B cell (primary cell): ENCODE results near the gene SEMA3F. TPM values are rescaled to one million over a fixed set of nuclear protein-coding genes. Genes with fewer than 3 reads are reported as not detected.

Experiments used
- ATAC-seq: fragments of 200-7000 bp; cut with Tn5 transposase; one replicate; pipeline ENCODE4 v1.10.0; 2021; ENCODE audit warnings: low read depth, mild to moderate bottlenecking, moderate number of reproducible peaks, moderate library complexity
- CTCF ChIA-PET: fragments of 350-600 bp; sonication (Branson Sonifier 250); formaldehyde crosslinking; loops from one replicate; lab custom pipeline; 2021; ENCODE audit warnings: antibody characterized with exemption, inconsistent platforms; lab: Charles Lee
- POLR2A ChIA-PET: fragments of 350-600 bp; sonication (Branson Sonifier 250); formaldehyde crosslinking; loops from one replicate; lab custom pipeline; 2021; ENCODE audit warnings: antibody characterized with exemption; lab: Charles Lee
- DNase-seq: peaks from one replicate; pipeline ENCODE4 v3.0.0; 2013
- H2AFZ ChIP-seq: 2 replicates; pipeline ENCODE4 v1.6.1; 2012; ENCODE audit warnings: mild to moderate bottlenecking, low read depth, low read length; ENCODE audit not compliant: insufficient read depth, poor library complexity, severe bottlenecking
- H3K27ac ChIP-seq, 2 donors: 1 replicate in 1 of 2; 2 replicates in 1 of 2; pipeline ENCODE4 v1.5.1; 2012 to 2013; ENCODE audit warnings: low read length in 2 of 2, mild to moderate bottlenecking in 2 of 2, moderate library complexity in 1 of 2
- H3K27me3 ChIP-seq, 4 experiments: fragments of 200-600 bp in 1 of 4; sonication (generic) in 1 of 4; replicated peaks in 1 of 4; 1 replicate in 2 of 4; 2 replicates in 2 of 4; pipeline versions ENCODE4 v1.6.1 to v1.7.0; 2013 to 2016; ENCODE audit warnings: low read length in 3 of 4, mild to moderate bottlenecking in 2 of 4, mixed read lengths in 1 of 4, moderate library complexity in 1 of 4; ENCODE audit not compliant: insufficient read depth in 4 of 4, control insufficient read depth in 3 of 4; ENCODE audit errors: control extremely low read depth in 1 of 4
- H3K36me3 ChIP-seq, 2 experiments: replicated peaks in 1 of 2; 1 replicate in 1 of 2; 2 replicates in 1 of 2; pipeline versions ENCODE4 v1.6.1 to v1.7.1; 2013; ENCODE audit warnings: low read length in 1 of 2; ENCODE audit not compliant: insufficient read depth in 2 of 2, control insufficient read depth in 1 of 2; ENCODE audit errors: control extremely low read depth in 1 of 2, extremely low read depth in 1 of 2
- H3K4me1 ChIP-seq, 2 donors: fragments of 200-600 bp in 1 of 2; sonication (generic) in 1 of 2; 1 replicate in 1 of 2; 2 replicates in 1 of 2; pipeline versions ENCODE4 v1.5.1 to v1.6.1; 2013 to 2017; ENCODE audit warnings: low read length in 2 of 2; ENCODE audit not compliant: control insufficient read depth in 2 of 2, insufficient read depth in 2 of 2
- H3K4me2 ChIP-seq: replicated peaks from 2 replicates; pipeline ENCODE3; 2012; ENCODE audit warnings: mild to moderate bottlenecking, low read depth, low read length; ENCODE audit not compliant: poor library complexity, severe bottlenecking
- H3K4me3 ChIP-seq, 5 experiments: fragments of 200-600 bp in 1 of 5; sonication (generic) in 1 of 5; 1 replicate in 3 of 5; 2 replicates in 2 of 5; pipeline versions ENCODE4 v1.5.1 to v1.7.0; 2011 to 2016; ENCODE audit warnings: low read length in 4 of 5, mild to moderate bottlenecking in 4 of 5, low read depth in 2 of 5, control low read depth in 1 of 5, moderate library complexity in 1 of 5; ENCODE audit not compliant: insufficient read depth in 1 of 5; ENCODE audit errors: control extremely low read depth in 1 of 5, extremely low read depth in 1 of 5
- H3K79me2 ChIP-seq: fragments of 200-600 bp; sonication (generic); one replicate; pipeline ENCODE4 v1.6.0; 2016; ENCODE audit warnings: low read length; ENCODE audit not compliant: control insufficient read depth, insufficient read depth
- H3K9ac ChIP-seq: fragments of 200-600 bp; sonication (generic); 2 replicates; pipeline ENCODE4 v1.6.1; 2017; ENCODE audit warnings: mild to moderate bottlenecking, low read length, moderate library complexity
- H3K9me3 ChIP-seq, 3 donors: one replicate each; pipeline versions ENCODE4 v1.6.1 to v1.7.1; 2013; ENCODE audit warnings: low read length in 2 of 3; ENCODE audit not compliant: control insufficient read depth in 2 of 3, insufficient read depth in 1 of 3; ENCODE audit errors: control extremely low read depth in 1 of 3
- H4K20me1 ChIP-seq: 2 replicates; pipeline ENCODE4 v1.6.0; 2012; ENCODE audit warnings: mild to moderate bottlenecking, low read length; ENCODE audit not compliant: insufficient read depth, control insufficient read depth, poor library complexity, severe bottlenecking
- H3K27ac Mint-ChIP-seq: one replicate; pipeline ENCODE4 v1.8.0; 2021; ENCODE audit warnings: mixed read lengths
- H3K27me3 Mint-ChIP-seq: one replicate; pipeline ENCODE4 v1.8.0; 2021; ENCODE audit warnings: mixed read lengths
- H3K4me1 Mint-ChIP-seq: one replicate; pipeline ENCODE4 v1.8.0; 2021; ENCODE audit warnings: mixed read lengths
- H3K4me3 Mint-ChIP-seq: one replicate; pipeline ENCODE4 v1.8.0; 2021; ENCODE audit warnings: mixed read lengths
- H3K9me3 Mint-ChIP-seq: one replicate; pipeline ENCODE4 v1.8.0; 2022; ENCODE audit warnings: mixed read lengths; ENCODE audit not compliant: insufficient read depth
- CTCF ChIP-seq: fragments of 200-600 bp; IDR thresholded peaks from one replicate; pipeline ENCODE4 v1.8.0; 2022; ENCODE audit warnings: antibody characterized with exemption, mild to moderate bottlenecking
- EZH2 ChIP-seq: IDR thresholded peaks from 2 replicates; pipeline ENCODE4 v1.6.1; 2012; ENCODE audit warnings: borderline replicate concordance, low read depth, mild to moderate bottlenecking, moderate library complexity, low read length; ENCODE audit not compliant: insufficient read depth, poor library complexity, severe bottlenecking
- WGBS: methylation state at CpG from one replicate; pipeline ENCODE4 v1.1.5; 2013; ENCODE audit warnings: missing lambda C conversion rate; ENCODE audit not compliant: insufficient coverage; 5-methylcytosine and 5-hydroxymethylcytosine counted together
- intact Hi-C: fragments of 100-400 bp; cut with micrococcal nuclease; formaldehyde crosslinking; loops from one replicate; pipeline ENCODE4 v1.10.0; 2022
- polyA plus RNA-seq: library from polyadenylated mRNA; depleted of rRNA; stranded (reverse); fragments of >200 nt; gene quantifications from 2 replicates; pipeline ENCODE4 v1.2.3, GENCODE V29; 2012
- total RNA-seq, 2 donors: library from RNA; stranded (reverse); fragments of 120-200 nt in 1 of 2; gene quantifications; 1 replicate in 1 of 2; 2 replicates in 1 of 2; pipeline versions ENCODE4 v1.2.3 to v1.2.4, GENCODE V29; 2013 to 2022

The SEMA3F gene
- total and polyA plus RNA-seq, 2 donors (not counting 1 experiment from before 2014, with no cell fraction given): 0.27 TPM; not detected in 1

- CTCF ChIA-PET: interaction anchor here (0.8 to 7.1 kb wide), 8 partner anchors 33 to 86 kb away, joined by 3 to 214 read pairs (median 14); partner anchors contain the start of gene SEMA3B
- H3K27ac Mint-ChIP-seq: no peak within 1 kb of the TSS
- Histone ChIP-seq H3K27ac (no peak within 1 kb of the TSS), H3K4me3 (no peak within 1 kb of the TSS), H2AFZ (no peak within 1 kb of the TSS), H3K9me3 (peaks cover 0 to 13% (median 0%) of the 10 kb centered on the region in 3 donors), H3K9ac (no peak within 1 kb of the TSS), H3K4me1 (peaks cover 17 to 23% of the 10 kb centered on the region in 2 donors), H4K20me1 (no peaks in the 10 kb centered on the region), H3K36me3 (no peaks in the 10 kb centered on the region), H3K4me2 (no peak within 1 kb of the TSS), H3K79me2 (no peaks in the 10 kb centered on the region), H3K27me3 (peaks cover 0 to 42% (median 11%) of the 10 kb centered on the region in 4 experiments)
- H3K27me3 Mint-ChIP-seq: peaks cover 12% of the 10 kb centered on the region
- intact Hi-C loops: no loop called here
- POLR2A ChIA-PET: interaction anchor here (0.7 kb wide), 1 partner anchor 65 kb away, joined by 6 read pairs; no protein-coding TSS in a partner anchor
- TF ChIP-seq CTCF (no peak), EZH2 (no peak)
- H3K4me1 Mint-ChIP-seq: peaks cover 11% of the 10 kb centered on the region
- ATAC-seq (no peak), DNase-seq (no peak)
- no peaks in the 10 kb centered on the region for H3K9me3 Mint-ChIP-seq
- H3K4me3 Mint-ChIP-seq: no peak within 1 kb of the TSS
- 89% methylated on average over 7 of the region's 8 CpGs for WGBS
Measured at GRCh38 chr3:50190936-50191660, 36.0 kb downstream of the SEMA3F start, which contains the start of gene GNAT1. Gene GNAT1, plus strand, starts transcription at chr3:50191610. Its CDS starts 116 bp downstream, at chr3:50191726.

DNA sequence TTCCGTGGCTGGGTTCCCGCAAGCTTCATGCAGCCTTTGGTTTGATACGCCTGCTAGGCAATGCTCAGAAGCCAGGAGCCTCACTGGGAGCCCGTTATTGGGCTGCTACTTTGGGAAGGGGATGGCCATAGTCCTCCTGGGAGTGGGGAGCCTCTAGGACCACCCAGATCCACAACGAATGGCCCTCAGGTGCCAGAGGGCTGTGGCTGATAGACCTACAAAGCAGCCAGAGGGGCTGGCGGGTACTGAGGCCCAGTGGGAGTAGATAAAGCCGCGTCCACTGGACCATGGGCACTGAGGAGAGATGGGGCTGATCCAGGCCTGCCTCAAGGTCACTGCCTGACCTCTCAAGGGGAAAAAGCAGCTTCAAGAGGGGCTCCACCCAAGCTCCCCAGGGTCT, 37.0 kb downstream of the SEMA3F start:
- no peaks in the 10 kb centered on the region for H3K9me3 Mint-ChIP-seq
- peaks cover 0 to 13% (median 0%) of the 10 kb centered on the region in 3 donors for H3K9me3 ChIP-seq
- H3K4me3 Mint-ChIP-seq: no peak overlapping the region
- WGBS: 90% methylated on average over 8 of the region's 8 CpGs
- no peak overlapping the region for H3K27ac ChIP-seq
- DNase-seq (no peak), ATAC-seq (no peak)
- intact Hi-C loops: loop anchor here (1.0 to 2.0 kb wide), 3 partner anchors 34 to 71 kb away; partner anchors contain the start of gene SEMA3F
- no peak overlapping the region for H3K27ac Mint-ChIP-seq
- no peaks in the 10 kb centered on the region for H3K79me2 ChIP-seq
- no peak overlapping the region for H3K4me3 ChIP-seq
- peaks cover 17 to 23% of the 10 kb centered on the region in 2 donors for H3K4me1 ChIP-seq
- ChIA-PET CTCF (interaction anchor here (0.6 to 7.1 kb wide), 16 partner anchors 10 to 652 kb away, joined by 3 to 214 read pairs (median 4); partner anchors contain the start of gene SEMA3B), POLR2A (no interaction called here)
- H4K20me1 ChIP-seq: no peaks in the 10 kb centered on the region
- H3K27me3 Mint-ChIP-seq: peaks cover 18% of the 10 kb centered on the region
- peaks cover 0 to 46% (median 11%) of the 10 kb centered on the region in 4 experiments for H3K27me3 ChIP-seq
- no peak for TF ChIP-seq CTCF
- no peak for TF ChIP-seq EZH2
- H3K4me1 Mint-ChIP-seq: peaks cover 11% of the 10 kb centered on the region
- H3K4me2 ChIP-seq: no peak overlapping the region
- H3K9ac ChIP-seq: no peak overlapping the region
- H3K36me3 ChIP-seq: no peaks in the 10 kb centered on the region
- no peak overlapping the region for H2AFZ ChIP-seq
